ENCODE measurements around the gene ERVW-1.

Gene ERVW-1

GRCh38 chr7:92422926-92423325 lies 54.8 kb downstream of the ERVW-1 start:
- DNase-seq: no peak

GRCh38 chr7:92421676-92422435 lies 55.9 kb downstream of the ERVW-1 start:
- no peak for DNase-seq

Measured in activated naive CD4-positive, alpha-beta T cell (primary cell).